Motor neuron (in vitro differentiated cells): ENCODE results near the gene FGGY. TPM values are rescaled to one million over a fixed set of nuclear protein-coding genes. Genes with fewer than 3 reads are reported as not detected.

ENCODE experiments used
- ATAC-seq, 8 experiments: fragments of 200-7000 bp; cut with Tn5 transposase; replicated peaks in 6 of 8; 2 replicates each; pipeline ENCODE4 v1.8.0; 2021; ENCODE audit warnings: mild to moderate bottlenecking in 8 of 8, moderate library complexity in 8 of 8
- H3K27ac ChIP-seq, 2 donors: fragments of 250-450 bp; sonication (Bioruptor Pico); 2 replicates each; pipeline ENCODE4 v1.9.0; 2021; ENCODE audit warnings: antibody characterized with exemption in 2 of 2, mild to moderate bottlenecking in 2 of 2, moderate library complexity in 1 of 2
- H3K4me1 ChIP-seq, 2 donors: fragments of 250-450 bp; sonication (Bioruptor Pico); replicated peaks in 1 of 2; 2 replicates each; pipeline ENCODE4 v1.6.1; 2021; ENCODE audit warnings: antibody characterized with exemption in 2 of 2, mild to moderate bottlenecking in 2 of 2, moderate library complexity in 1 of 2
- H3K4me3 ChIP-seq, 5 donors: fragments of 250-450 bp; sonication (Bioruptor Pico); 2 replicates each; pipeline ENCODE4 v1.9.0; 2021; ENCODE audit warnings: antibody characterized with exemption in 5 of 5, mild to moderate bottlenecking in 5 of 5, moderate library complexity in 4 of 5
- WGBS, 10 experiments: fragments of 450-650 bp; shearing (Covaris generic); methylation state at CpG; one replicate each; pipeline ENCODE4 v1.0.0; 2022; 5-methylcytosine and 5-hydroxymethylcytosine counted together
- in situ Hi-C, 9 experiments: fragments of 400-800 bp; cut with MboI; loops; one replicate each; pipeline ENCODE4 v1.15.0; 2021; ENCODE audit warnings: low sequenced_read_pairs in 9 of 9, low pct_unique_long_range_greater_than_20kb in 2 of 9; ENCODE audit not compliant: unreplicated experiment in 9 of 9
- total RNA-seq, 8 experiments: library from RNA; unstranded; fragments of 300-600 nt; gene quantifications; 2 replicates each; pipeline versions ENCODE4 v1.2.3 to v1.2.4, GENCODE V29; 2022

Gene FGGY
- total RNA-seq, 8 experiments from 2014 or later: 8.4 to 33.0 (median 18.6) TPM

GRCh38 chr1:59759156-59759925 is 462.4 kb downstream of the FGGY start:
- in situ Hi-C loops: loop anchor here in 4 of 9 experiments (25.0 kb wide), 3 partner anchors 1022 to 1247 kb away; partner anchors contain the start of gene OMA1 (in 1 of the 4)
- Histone ChIP-seq H3K4me1 (peaks cover 8% of the 10 kb centered on the region in 2 donors), H3K27ac (no peak overlapping the region), H3K4me3 (no peak overlapping the region)
- peak; percentile 90 to 94 (median 92) for ATAC-seq
- 0 to 28% (median 4%) methylated on average over 1 to 10 of the region's 11 CpGs; no CpG with 5 or more reads in 2 of the 10 experiments for WGBS, 10 experiments

- no peak overlapping the region for H3K4me3 ChIP-seq
- peak in 5 of 8 experiments; percentile 67 to 89 (median 86) for ATAC-seq
- WGBS, 10 experiments: 57 to 87% (median 71%) methylated on average over 2 to 3 of the region's 3 CpGs; no CpG with 5 or more reads in 3 of the 10 experiments
- in situ Hi-C loops: loop anchor here in 4 of 9 experiments (25.0 kb wide), 3 partner anchors 1024 to 1249 kb away; partner anchors contain the start of gene OMA1 (in 1 of the 4)
- H3K4me1 ChIP-seq: peaks cover 11 to 23% of the 10 kb centered on the region in 2 donors
- H3K27ac ChIP-seq: peak overlapping the region in 1 of 2 donors; percentile 8
Measured at GRCh38 chr1:59761443-59761842, 464.5 kb downstream of the FGGY start.

GRCh38 chr1:59763418-59763817 is 466.5 kb downstream of the FGGY start:
- H3K4me3 ChIP-seq: no peak overlapping the region
- H3K27ac ChIP-seq: no peak overlapping the region
- WGBS, 10 experiments: 25 to 96% (median 69%) methylated on average over 2 of the region's 2 CpGs; no CpG with 5 or more reads in 1 of the 10 experiments
- in situ Hi-C loops: loop anchor here in 4 of 9 experiments (25.0 kb wide), 3 partner anchors 1026 to 1251 kb away; partner anchors contain the start of gene OMA1 (in 1 of the 4)
- H3K4me1 ChIP-seq: peaks cover 26 to 31% of the 10 kb centered on the region in 2 donors
- no peak for ATAC-seq

DNA sequence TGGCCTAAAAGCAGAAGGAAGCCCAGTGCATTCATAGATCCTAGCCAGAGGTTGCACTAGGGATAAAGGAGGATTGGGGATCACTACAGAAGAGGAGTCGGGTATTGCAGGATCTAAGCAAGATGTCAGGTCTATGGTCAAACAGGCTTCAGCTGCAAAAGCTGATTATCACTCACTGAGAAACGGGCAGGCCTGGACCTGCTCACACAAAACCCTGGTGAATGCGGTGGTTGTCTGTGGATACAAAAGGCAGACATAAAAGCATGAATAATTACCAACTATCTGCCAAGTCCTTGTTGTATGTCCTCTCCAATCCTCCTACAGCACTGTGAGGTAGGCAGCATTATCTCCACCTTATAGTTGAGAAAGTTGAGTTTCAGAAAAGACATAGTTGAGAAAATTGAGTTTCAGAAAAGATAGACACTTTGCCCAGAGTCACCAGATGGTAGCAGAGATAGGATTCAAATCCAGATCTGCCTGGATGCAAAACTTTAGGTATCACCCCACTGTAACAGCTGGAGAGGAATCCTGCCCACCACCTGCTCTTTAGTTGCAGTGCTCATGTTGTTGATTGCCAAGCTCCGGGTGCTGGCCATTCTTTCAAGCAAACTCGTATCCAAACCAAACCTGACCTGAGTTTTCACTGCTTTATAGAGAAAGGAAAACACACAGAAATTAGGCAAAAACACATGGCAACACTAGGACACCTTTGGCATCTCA is 468.3 kb downstream of the FGGY start:
- peaks cover 26 to 34% of the 10 kb centered on the region in 2 donors for H3K4me1 ChIP-seq
- in situ Hi-C loops: loop anchor here in 4 of 9 experiments (25.0 kb wide), 3 partner anchors 1028 to 1253 kb away; partner anchors contain the start of gene OMA1 (in 1 of the 4)
- 50 to 93% (median 73%) methylated on average over 3 to 5 of the region's 5 CpGs; no CpG with 5 or more reads in 3 of the 10 experiments for WGBS, 10 experiments
- ATAC-seq: peak in 4 of 8 experiments; percentile 29 to 43 (median 36)
- no peak overlapping the region for H3K4me3 ChIP-seq
- H3K27ac ChIP-seq: no peak overlapping the region

- Histone ChIP-seq H3K27ac (no peak overlapping the region), H3K4me1 (peaks cover 23 to 31% of the 10 kb centered on the region in 2 donors), H3K4me3 (no peak overlapping the region)
- in situ Hi-C loops: loop anchor here in 4 of 9 experiments (25.0 kb wide), 3 partner anchors 1029 to 1254 kb away; partner anchors contain the start of gene OMA1 (in 1 of the 4)
- 9 to 90% (median 75%) methylated on average over 4 to 9 of the region's 9 CpGs for WGBS, 10 experiments
- peak in 4 of 8 experiments; percentile 55 to 89 (median 88) for ATAC-seq
Measured at GRCh38 chr1:59766227-59766855, 469.4 kb downstream of the FGGY start.

DNA sequence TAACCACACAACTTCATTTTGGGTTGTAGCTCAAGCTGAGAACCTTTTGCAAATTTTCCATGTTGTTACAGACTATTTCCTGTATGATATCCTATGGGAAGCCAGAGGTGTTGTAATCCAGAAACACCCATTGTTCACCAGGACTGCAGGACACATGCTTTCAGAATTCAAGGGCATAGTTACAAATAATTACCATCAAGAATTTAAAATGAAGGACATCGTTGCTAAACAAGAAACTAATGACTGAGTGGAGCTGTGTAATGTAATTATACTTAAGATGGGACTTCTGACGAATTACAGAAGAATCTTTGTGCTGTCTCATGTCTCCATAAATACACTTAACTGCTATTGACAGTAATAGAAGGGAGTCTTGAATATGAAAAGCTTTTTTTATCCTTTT is 470.2 kb downstream of the FGGY start:
- peaks cover 18 to 26% of the 10 kb centered on the region in 2 donors for H3K4me1 ChIP-seq
- no peak overlapping the region for H3K27ac ChIP-seq
- H3K4me3 ChIP-seq: no peak overlapping the region
- in situ Hi-C loops: loop anchor here in 4 of 9 experiments (25.0 kb wide), 3 partner anchors 1030 to 1255 kb away; partner anchors contain the start of gene OMA1 (in 1 of the 4)
- ATAC-seq: peak in 3 of 8 experiments; percentile 22 to 47 (median 45)
- WGBS, 10 experiments: 0 to 67% (median 40%) methylated on average over 1 to 2 of the region's 2 CpGs; no CpG with 5 or more reads in 1 of the 10 experiments

- peak in 3 of 8 experiments; percentile 10 to 65 (median 21) for ATAC-seq
- in situ Hi-C loops: loop anchor here in 4 of 9 experiments (25.0 kb wide), 3 partner anchors 1032 to 1257 kb away; partner anchors contain the start of gene OMA1 (in 1 of the 4)
- Histone ChIP-seq H3K4me1 (peaks cover 18 to 26% of the 10 kb centered on the region in 2 donors), H3K27ac (no peak overlapping the region), H3K4me3 (no peak overlapping the region)
- 71 to 98% (median 91%) methylated on average over 1 to 10 of the region's 10 CpGs for WGBS, 10 experiments
Measured at GRCh38 chr1:59768792-59769735, 472.2 kb downstream of the FGGY start.

- H3K4me1 ChIP-seq: peaks cover 18 to 25% of the 10 kb centered on the region in 2 donors
- no peak overlapping the region for H3K4me3 ChIP-seq
- WGBS, 10 experiments: 0 to 100% (median 82%) methylated on average over 1 to 4 of the region's 4 CpGs; no CpG with 5 or more reads in 1 of the 10 experiments
- ATAC-seq: no peak
- H3K27ac ChIP-seq: no peak overlapping the region
- in situ Hi-C loops: loop anchor here in 4 of 9 experiments (25.0 kb wide), 3 partner anchors 1032 to 1257 kb away; partner anchors contain the start of gene OMA1 (in 1 of the 4)
Measured at GRCh38 chr1:59769736-59770095, 472.8 kb downstream of the FGGY start.

GRCh38 chr1:59771361-59771760 is 474.5 kb downstream of the FGGY start:
- H3K4me1 ChIP-seq: peaks cover 12 to 15% of the 10 kb centered on the region in 2 donors

GRCh38 chr1:59775480-59775879 is 478.6 kb downstream of the FGGY start:
- Histone ChIP-seq H3K4me3 (no peak overlapping the region), H3K27ac (no peak overlapping the region), H3K4me1 (peaks cover 0 to under 1% of the 10 kb centered on the region in 2 donors)
- WGBS, 10 experiments: 90 to 100% (median 93%) methylated on average over 2 to 4 of the region's 4 CpGs; no CpG with 5 or more reads in 3 of the 10 experiments
- no peak for ATAC-seq
- in situ Hi-C loops: loop anchor here in 1 of 9 experiments (25.0 kb wide), 1 partner anchor 162 kb away; the partner anchor contains the start of gene CYP2J2

More at GRCh38 chr1:59771361-59771760, 474.5 kb downstream of the FGGY start:
- 81 to 100% (median 92%) methylated on average over 2 to 3 of the region's 3 CpGs for WGBS, 10 experiments
- in situ Hi-C loops: loop anchor here in 4 of 9 experiments (25.0 kb wide), 3 partner anchors 1034 to 1259 kb away; partner anchors contain the start of gene OMA1 (in 1 of the 4)
- no peak overlapping the region for H3K4me3 ChIP-seq
- no peak overlapping the region for H3K27ac ChIP-seq
- ATAC-seq: no peak
